ENCODE data around the gene FGF4.
"Not testable (repeated sequence)": the region's sequence is repeated elsewhere in the genome, so short reads cannot be mapped to it uniquely, and the experiment has no call there.

FGF4 gene

GRCh38 chr11:69770540-69770939, 4.6 kb downstream of the FGF4 start:
- no peak overlapping the region for H4K12ac ChIP-seq (ENCODE audit: low read depth, low read length)
- peaks cover 6% of the 10 kb centered on the region for H3K9me3 ChIP-seq (ENCODE audit: insufficient read depth, low read depth, low read length)
- no CpG with 5 or more reads among the region's 5 CpGs for WGBS (ENCODE audit: extremely low coverage, insufficient coverage, insufficient read length)
- H3K4me1 ChIP-seq (ENCODE audit: control insufficient read depth in 1 of 2, insufficient read depth in 2 of 2, low read length in 2 of 2): no peaks in the 10 kb centered on the region
- H3K14ac ChIP-seq (ENCODE audit: low read length): no peak overlapping the region
- no peak overlapping the region for H3K23ac ChIP-seq (ENCODE audit: low read length)
- H3K4me3 ChIP-seq (ENCODE audit: low read depth, low read length): no peak overlapping the region
- H2BK12ac ChIP-seq (ENCODE audit: low read length): no peak overlapping the region
- DNase-seq: no peak
- H2BK120ac ChIP-seq (ENCODE audit: insufficient read depth, low read length, poor library complexity): no peak overlapping the region
- H3K79me2 ChIP-seq (ENCODE audit: control insufficient read depth, insufficient read depth, low read length, poor library complexity): no peaks in the 10 kb centered on the region
- H3K27ac ChIP-seq (ENCODE audit: low read depth, low read length): no peak overlapping the region
- H3K4me2 ChIP-seq (ENCODE audit: low read length): no peak overlapping the region
- no peak overlapping the region for H2AFZ ChIP-seq (ENCODE audit: insufficient read depth, low read length, poor library complexity)
- H4K8ac ChIP-seq (ENCODE audit: low read depth, low read length): no peak overlapping the region
- no peaks in the 10 kb centered on the region for H3K36me3 ChIP-seq (ENCODE audit: control insufficient read depth in 1 of 2, insufficient read depth in 2 of 2, low read length in 2 of 2)
- no peak overlapping the region for H4K91ac ChIP-seq (ENCODE audit: low read depth, low read length)
- no peak overlapping the region for H2AK5ac ChIP-seq (ENCODE audit: low read length)
- peaks cover 31% of the 10 kb centered on the region for H3K27me3 ChIP-seq (ENCODE audit: insufficient read depth, low read length)
- no peak overlapping the region for H2BK5ac ChIP-seq (ENCODE audit: low read depth, low read length, poor library complexity)
- no peaks in the 10 kb centered on the region for H3K79me1 ChIP-seq (ENCODE audit: low read length)
- no peak overlapping the region for H3K18ac ChIP-seq (ENCODE audit: low read length)
- no peak overlapping the region for H3K4ac ChIP-seq (ENCODE audit: low read depth, low read length)
- H3K9ac ChIP-seq (ENCODE audit: low read length): no peak overlapping the region

- Histone ChIP-seq H3K36me3 (ENCODE audit: control insufficient read depth in 1 of 2, insufficient read depth in 2 of 2, low read length in 2 of 2) (no peaks in the 10 kb centered on the region), H3K4me1 (ENCODE audit: control insufficient read depth in 1 of 2, insufficient read depth in 2 of 2, low read length in 2 of 2) (no peaks in the 10 kb centered on the region), H2BK5ac (ENCODE audit: low read depth, low read length, poor library complexity) (no peak overlapping the region), H3K27ac (ENCODE audit: low read depth, low read length) (no peak overlapping the region), H4K8ac (ENCODE audit: low read depth, low read length) (no peak overlapping the region), H2BK120ac (ENCODE audit: insufficient read depth, low read length, poor library complexity) (no peak overlapping the region), H3K27me3 (ENCODE audit: insufficient read depth, low read length) (no peaks in the 10 kb centered on the region), H3K79me2 (ENCODE audit: control insufficient read depth, insufficient read depth, low read length, poor library complexity) (no peaks in the 10 kb centered on the region), H4K91ac (ENCODE audit: low read depth, low read length) (no peak overlapping the region), H3K14ac (ENCODE audit: low read length) (no peak overlapping the region), H3K4me2 (ENCODE audit: low read length) (no peak overlapping the region), H3K9ac (ENCODE audit: low read length) (no peak overlapping the region), H2BK12ac (ENCODE audit: low read length) (no peak overlapping the region), H3K23ac (ENCODE audit: low read length) (no peak overlapping the region), H3K9me3 (ENCODE audit: insufficient read depth, low read depth, low read length) (peaks cover 3% of the 10 kb centered on the region), H2AFZ (ENCODE audit: insufficient read depth, low read length, poor library complexity) (no peak overlapping the region), H3K4me3 (ENCODE audit: low read depth, low read length) (no peak overlapping the region), H4K12ac (ENCODE audit: low read depth, low read length) (no peak overlapping the region), H3K79me1 (ENCODE audit: low read length) (no peaks in the 10 kb centered on the region), H3K4ac (ENCODE audit: low read depth, low read length) (no peak overlapping the region), H2AK5ac (ENCODE audit: low read length) (no peak overlapping the region), H3K18ac (ENCODE audit: low read length) (no peak overlapping the region)
- no CpG with 5 or more reads among the region's 10 CpGs for WGBS (ENCODE audit: extremely low coverage, insufficient coverage, insufficient read length)
- DNase-seq: no peak
Measured at GRCh38 chr11:69765498-69765995, 9.6 kb downstream of the FGF4 start.

- not testable (repeated sequence) for H3K79me2 ChIP-seq (ENCODE audit: control insufficient read depth, insufficient read depth, low read length, poor library complexity); H2BK120ac ChIP-seq (ENCODE audit: insufficient read depth, low read length, poor library complexity); H3K79me1 ChIP-seq (ENCODE audit: low read length); H3K14ac ChIP-seq (ENCODE audit: low read length); H3K4me1 ChIP-seq (ENCODE audit: control insufficient read depth in 1 of 2, insufficient read depth in 2 of 2, low read length in 2 of 2); H3K4me3 ChIP-seq (ENCODE audit: low read depth, low read length); H3K4ac ChIP-seq (ENCODE audit: low read depth, low read length); H3K18ac ChIP-seq (ENCODE audit: low read length); H4K8ac ChIP-seq (ENCODE audit: low read depth, low read length); H2BK12ac ChIP-seq (ENCODE audit: low read length); H2AK5ac ChIP-seq (ENCODE audit: low read length); H3K27ac ChIP-seq (ENCODE audit: low read depth, low read length); H2BK5ac ChIP-seq (ENCODE audit: low read depth, low read length, poor library complexity); H3K9ac ChIP-seq (ENCODE audit: low read length); H3K23ac ChIP-seq (ENCODE audit: low read length); H3K9me3 ChIP-seq (ENCODE audit: insufficient read depth, low read depth, low read length); H3K27me3 ChIP-seq (ENCODE audit: insufficient read depth, low read length); H4K12ac ChIP-seq (ENCODE audit: low read depth, low read length); H4K91ac ChIP-seq (ENCODE audit: low read depth, low read length); H2AFZ ChIP-seq (ENCODE audit: insufficient read depth, low read length, poor library complexity); H3K4me2 ChIP-seq (ENCODE audit: low read length); H3K36me3 ChIP-seq (ENCODE audit: control insufficient read depth in 1 of 2, insufficient read depth in 2 of 2, low read length in 2 of 2); DNase-seq
- no CpG with 5 or more reads among the region's 7 CpGs for WGBS (ENCODE audit: extremely low coverage, insufficient coverage, insufficient read length)
Measured at GRCh38 chr11:69764918-69765317, 10.2 kb downstream of the FGF4 start.

GRCh38 chr11:69760319-69760718, 14.8 kb downstream of the FGF4 start:
- no peak overlapping the region for H3K18ac ChIP-seq (ENCODE audit: low read length)
- no peak overlapping the region for H4K8ac ChIP-seq (ENCODE audit: low read depth, low read length)
- H3K79me2 ChIP-seq (ENCODE audit: control insufficient read depth, insufficient read depth, low read length, poor library complexity): no peaks in the 10 kb centered on the region
- H3K23ac ChIP-seq (ENCODE audit: low read length): no peak overlapping the region
- no peak overlapping the region for H4K91ac ChIP-seq (ENCODE audit: low read depth, low read length)
- DNase-seq: no peak
- no peak overlapping the region for H2BK120ac ChIP-seq (ENCODE audit: insufficient read depth, low read length, poor library complexity)
- H3K9ac ChIP-seq (ENCODE audit: low read length): no peak overlapping the region
- no peaks in the 10 kb centered on the region for H3K4me1 ChIP-seq (ENCODE audit: control insufficient read depth in 1 of 2, insufficient read depth in 2 of 2, low read length in 2 of 2)
- no peak overlapping the region for H3K14ac ChIP-seq (ENCODE audit: low read length)
- H3K4ac ChIP-seq (ENCODE audit: low read depth, low read length): no peak overlapping the region
- no peak overlapping the region for H2BK5ac ChIP-seq (ENCODE audit: low read depth, low read length, poor library complexity)
- no peak overlapping the region for H3K4me2 ChIP-seq (ENCODE audit: low read length)
- H2AFZ ChIP-seq (ENCODE audit: insufficient read depth, low read length, poor library complexity): no peak overlapping the region
- H4K12ac ChIP-seq (ENCODE audit: low read depth, low read length): no peak overlapping the region
- H3K36me3 ChIP-seq (ENCODE audit: control insufficient read depth in 1 of 2, insufficient read depth in 2 of 2, low read length in 2 of 2): no peaks in the 10 kb centered on the region
- H2AK5ac ChIP-seq (ENCODE audit: low read length): no peak overlapping the region
- H3K27me3 ChIP-seq (ENCODE audit: insufficient read depth, low read length): no peaks in the 10 kb centered on the region
- no peak overlapping the region for H3K4me3 ChIP-seq (ENCODE audit: low read depth, low read length)
- no peak overlapping the region for H3K27ac ChIP-seq (ENCODE audit: low read depth, low read length)
- WGBS (ENCODE audit: extremely low coverage, insufficient coverage, insufficient read length): no CpG with 5 or more reads among the region's 4 CpGs
- no peak overlapping the region for H2BK12ac ChIP-seq (ENCODE audit: low read length)
- H3K9me3 ChIP-seq (ENCODE audit: insufficient read depth, low read depth, low read length): peaks cover 2% of the 10 kb centered on the region
- no peaks in the 10 kb centered on the region for H3K79me1 ChIP-seq (ENCODE audit: low read length)

Data from trophoblast cell (in vitro differentiated cells and primary cell).